ENCODE results near the gene TBC1D16. TPM values are rescaled to one million over a fixed set of nuclear protein-coding genes. Genes with fewer than 3 reads are reported as not detected.
A peak's percentile ranks its signal among the peaks of the same experiment; 100 is the strongest.

Gene TBC1D16
- total RNA-seq, 1 experiment from 2014 or later = 85.8 TPM

DNA sequence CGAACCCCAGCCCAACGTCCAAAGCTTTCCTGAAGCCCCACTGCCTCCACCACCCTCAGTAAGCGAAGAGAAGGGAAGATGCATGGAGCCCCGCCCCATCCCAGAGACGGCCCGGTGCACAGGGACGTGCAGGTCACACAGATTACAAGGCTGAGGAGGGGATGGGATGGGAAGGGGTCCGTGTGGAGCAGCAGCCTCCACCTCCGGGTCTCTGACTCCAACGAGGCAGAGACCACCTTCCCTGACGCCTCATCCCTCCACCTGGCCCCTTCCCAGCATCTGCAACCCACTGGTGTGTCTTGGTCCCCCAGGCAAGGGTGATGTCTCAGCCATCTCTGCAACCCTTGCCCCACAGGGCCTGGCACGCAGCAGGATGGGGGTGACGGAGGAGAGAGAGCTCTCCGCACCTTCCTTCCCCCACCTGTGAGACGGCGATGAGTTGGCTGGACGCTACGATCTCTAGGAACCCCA, 58.5 kb downstream of the TBC1D16 start:
- H2AFZ ChIP-seq (ENCODE audit: low read length) = no peak overlapping the region
- H4K8ac ChIP-seq (replicated peaks; ENCODE audit: insufficient read length, low read depth, low read length) = no peak overlapping the region
- 0 out of 2 replicates have a peak, but pooled peaks cover 2% of the 10 kb centered on the region for H3K79me2 ChIP-seq (ENCODE audit: insufficient read depth, low read length)
- H3K23ac ChIP-seq (ENCODE audit: insufficient read length, low read depth, low read length) = no peak overlapping the region
- no CpG with 5 or more reads among the region's 18 CpGs for WGBS (ENCODE audit: extremely low coverage, insufficient read length, low lambda C conversion rate)
- TF ChIP-seq, protein P1, sequence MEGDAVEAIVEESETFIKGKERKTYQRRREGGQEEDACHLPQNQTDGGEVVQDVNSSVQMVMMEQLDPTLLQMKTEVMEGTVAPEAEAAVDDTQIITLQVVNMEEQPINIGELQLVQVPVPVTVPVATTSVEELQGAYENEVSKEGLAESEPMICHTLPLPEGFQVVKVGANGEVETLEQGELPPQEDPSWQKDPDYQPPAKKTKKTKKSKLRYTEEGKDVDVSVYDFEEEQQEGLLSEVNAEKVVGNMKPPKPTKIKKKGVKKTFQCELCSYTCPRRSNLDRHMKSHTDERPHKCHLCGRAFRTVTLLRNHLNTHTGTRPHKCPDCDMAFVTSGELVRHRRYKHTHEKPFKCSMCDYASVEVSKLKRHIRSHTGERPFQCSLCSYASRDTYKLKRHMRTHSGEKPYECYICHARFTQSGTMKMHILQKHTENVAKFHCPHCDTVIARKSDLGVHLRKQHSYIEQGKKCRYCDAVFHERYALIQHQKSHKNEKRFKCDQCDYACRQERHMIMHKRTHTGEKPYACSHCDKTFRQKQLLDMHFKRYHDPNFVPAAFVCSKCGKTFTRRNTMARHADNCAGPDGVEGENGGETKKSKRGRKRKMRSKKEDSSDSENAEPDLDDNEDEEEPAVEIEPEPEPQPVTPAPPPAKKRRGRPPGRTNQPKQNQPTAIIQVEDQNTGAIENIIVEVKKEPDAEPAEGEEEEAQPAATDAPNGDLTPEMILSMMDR (conservative IDR thresholded peaks at IDR 0.05) = no peak
- no peak overlapping the region for H3K4me2 ChIP-seq (ENCODE audit: insufficient read depth, insufficient read length, low read length)
- Mint-ChIP-seq H3K9me3 (no peaks in the 10 kb centered on the region), H3K4me3 (no peak overlapping the region), H3K4me1 (peaks cover 24 to 46% of the 10 kb centered on the region in 2 experiments), H3K36me3 (ENCODE audit: insufficient read depth in 1 of 3, low read depth in 3 of 3) (peaks cover 2 to 5% (median 4%) of the 10 kb centered on the region in 3 experiments; a peak in 4 of 7 replicates), H3K27me3 (ENCODE audit: low read depth) (no peaks in the 10 kb centered on the region), H3K27ac (peak overlapping the region in 1 of 3 experiments; percentile 87; a peak in 3 of 7 replicates)
- no peak overlapping the region for H3K4ac ChIP-seq (ENCODE audit: low read depth, low read length)
- H3K23me2 ChIP-seq (ENCODE audit: insufficient read length, low read depth, low read length, poor library complexity, severe bottlenecking) = no peaks in the 10 kb centered on the region
- no peak overlapping the region for H3K14ac ChIP-seq (ENCODE audit: insufficient read depth, low read length)
- H2BK5ac ChIP-seq (ENCODE audit: insufficient read length, low read length) = no peak overlapping the region
- no peaks in the 10 kb centered on the region for H3K27me3 ChIP-seq (ENCODE audit: insufficient read depth, low read length)
- H3K27ac ChIP-seq (ENCODE audit: insufficient read length, low read depth, low read length) = no peak overlapping the region
- H3K9ac ChIP-seq (ENCODE audit: extremely low read depth, insufficient read length, low read length) = no peak overlapping the region
- H4K91ac ChIP-seq (ENCODE audit: insufficient read length, low read depth, low read length) = no peak overlapping the region
- DNase-seq = peak; percentile 25
- H2BK15ac ChIP-seq (ENCODE audit: low read depth, low read length) = no peak overlapping the region
- H2AK5ac ChIP-seq (ENCODE audit: insufficient read length, low read length) = no peak overlapping the region
- no peaks in the 10 kb centered on the region for H3K4me1 ChIP-seq (ENCODE audit: insufficient read depth, low read length)
- H3K79me1 ChIP-seq (ENCODE audit: insufficient read depth, low read depth, low read length, poor library complexity, severe bottlenecking) = no peaks in the 10 kb centered on the region
- no peak overlapping the region for H3T11ph ChIP-seq (ENCODE audit: low read length)
- no peaks in the 10 kb centered on the region for H4K20me1 ChIP-seq (ENCODE audit: control insufficient read depth, insufficient read depth, insufficient read length)
- H3K56ac ChIP-seq (ENCODE audit: insufficient read length, low read depth, low read length) = no peak overlapping the region
- no peak overlapping the region for H2BK120ac ChIP-seq (ENCODE audit: low read depth, low read length, poor library complexity, severe bottlenecking)
- no peak overlapping the region for H2BK20ac ChIP-seq (ENCODE audit: low read depth, low read length, poor library complexity, severe bottlenecking)
- H2BK12ac ChIP-seq (ENCODE audit: insufficient read length, low read depth, low read length) = no peak overlapping the region
- H3K18ac ChIP-seq (ENCODE audit: insufficient read length, low read depth, low read length) = no peak overlapping the region
- H4K5ac ChIP-seq (ENCODE audit: insufficient read length, low read depth, low read length) = no peak overlapping the region
- no peaks in the 10 kb centered on the region for H3K9me3 ChIP-seq (ENCODE audit: control insufficient read depth, low read depth, low read length)
